ENCODE measurements around the gene MAMDC2. TPM values are rescaled to one million over a fixed set of nuclear protein-coding genes. Genes with fewer than 3 reads are reported as not detected.

MAMDC2 gene
- total and polyA plus RNA-seq, 2 of the 8 experiments (the other 6 are each of a cell fraction or from before 2014, with no cell fraction given), result 6.1 to 15.4 TPM

DNA sequence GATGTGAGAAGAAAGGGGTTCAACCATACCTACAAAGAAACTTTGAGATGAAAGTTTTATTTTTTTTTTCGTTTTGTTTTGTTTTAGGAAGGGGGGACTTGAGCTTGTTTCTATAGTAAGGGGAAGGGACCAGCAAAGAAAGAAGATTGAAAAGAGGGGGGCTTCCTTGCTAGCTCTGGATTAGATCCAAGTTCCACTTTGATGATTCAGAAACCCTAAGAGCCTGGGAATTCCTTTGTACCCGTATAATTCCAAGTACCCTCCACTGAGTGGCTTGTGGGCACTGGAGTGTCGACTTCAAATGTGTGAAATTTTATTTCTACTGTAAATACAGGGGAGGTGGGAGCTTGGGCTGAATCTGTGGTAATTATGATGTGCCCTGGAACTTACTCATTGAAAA lies 10.9 kb downstream of the MAMDC2 start (continued):
- no peak for TF ChIP-seq RFX5 (IDR thresholded peaks at IDR 0.05; ENCODE audit: borderline replicate concordance, low read depth, low read length)

Measured in H1 (cell line).